NOMO-1 treated with DMSO at 0.1 percent for 48 hours (cell line): ENCODE data around the gene USP21.

Source experiments
- DNase-seq: peaks from one replicate; lab custom pipeline; 2025; ENCODE audit not compliant: unreplicated experiment; lab: John Stamatoyannopoulos, UW

Gene USP21

GRCh38 chr1:161168906-161169305 lies 9.6 kb downstream of the USP21 start:
- no peak for DNase-seq

- DNase-seq: no peak
Observed at GRCh38 chr1:161171191-161171590, 11.9 kb downstream of the USP21 start.

GRCh38 chr1:161171696-161172095 lies 12.4 kb downstream of the USP21 start:
- DNase-seq: no peak

GRCh38 chr1:161172349-161172748 lies 13.0 kb downstream of the USP21 start:
- no peak for DNase-seq

- no peak for DNase-seq
Observed at GRCh38 chr1:161172776-161173376, 13.6 kb downstream of the USP21 start.

GRCh38 chr1:161173711-161174110 lies 14.4 kb downstream of the USP21 start:
- no peak for DNase-seq

GRCh38 chr1:161174911-161175310 lies 15.6 kb downstream of the USP21 start:
- no peak for DNase-seq

GRCh38 chr1:161175771-161176453 lies 16.6 kb downstream of the USP21 start:
- DNase-seq: no peak

GRCh38 chr1:161176468-161177111 lies 17.3 kb downstream of the USP21 start:
- DNase-seq: no peak

GRCh38 chr1:161177112-161177935 lies 18.0 kb downstream of the USP21 start, which contains the start of gene B4GALT3:
Gene B4GALT3, minus strand, starts transcription at chr1:161177507. Its CDS starts 1,447 bp downstream, at chr1:161176060.
- DNase-seq: peak; percentile 73

GRCh38 chr1:161177936-161178244 lies 18.6 kb downstream of the USP21 start:
- no peak for DNase-seq

GRCh38 chr1:161179698-161180097 lies 20.4 kb downstream of the USP21 start:
- DNase-seq: no peak

GRCh38 chr1:161180639-161181038 lies 21.3 kb downstream of the USP21 start:
- peak; percentile 37 for DNase-seq

GRCh38 chr1:161182214-161182613 lies 22.9 kb downstream of the USP21 start:
- DNase-seq: peak; percentile 80

GRCh38 chr1:161185282-161185682 lies 26.0 kb downstream of the USP21 start:
- DNase-seq: peak; percentile 98

GRCh38 chr1:161185732-161186311 lies 26.5 kb downstream of the USP21 start:
- peak; percentile 98 for DNase-seq

- no peak for DNase-seq
Observed at GRCh38 chr1:161187311-161187710, 28.0 kb downstream of the USP21 start.

- no peak for DNase-seq
Observed at GRCh38 chr1:161188381-161188780, 29.1 kb downstream of the USP21 start.

GRCh38 chr1:161189036-161189435 lies 29.7 kb downstream of the USP21 start:
- no peak for DNase-seq

GRCh38 chr1:161190962-161191521 lies 31.7 kb downstream of the USP21 start:
- no peak for DNase-seq

GRCh38 chr1:161191971-161192370 lies 32.7 kb downstream of the USP21 start:
- DNase-seq: no peak
